ENCODE results near the gene GRAP2. TPM values are rescaled to one million over a fixed set of nuclear protein-coding genes. Genes with fewer than 3 reads are reported as not detected.

The GRAP2 gene
- total and polyA plus RNA-seq, 2 of the 4 experiments (the other 2 are of a cell fraction), result not detected

GRCh38 chr22:39953101-39953500, 52.2 kb downstream of the GRAP2 start:
- in situ Hi-C loops (cut with MboI; ENCODE audit: low sequenced_read_pairs) (no loop called here), intact Hi-C loops (cut with micrococcal nuclease) (no loop called here), dilution Hi-C loops (cut with HindIII; ENCODE audit: low sequenced_read_pairs, unreplicated experiment) (no loop called here)
- Histone ChIP-seq H3K23ac (ENCODE audit: low read depth, low read length) (no peak overlapping the region), H3K27ac (ENCODE audit: insufficient read depth, low read length) (no peak overlapping the region), H4K8ac (ENCODE audit: low read depth in 2 of 2, low read length in 2 of 2) (no peak overlapping the region), H3K36me3 (ENCODE audit: control insufficient read depth, insufficient read depth, low read length) (no peaks in the 10 kb centered on the region), H4K91ac (ENCODE audit: insufficient read depth, low read depth, low read length) (no peak overlapping the region), H3K27me3 (ENCODE audit: control insufficient read depth, insufficient read depth, low read length) (peaks cover 34% of the 10 kb centered on the region), H3K79me1 (ENCODE audit: low read depth in 1 of 2, low read length in 2 of 2) (no peaks in the 10 kb centered on the region), H2BK15ac (ENCODE audit: low read depth, low read length) (no peak overlapping the region), H3K9me1 (ENCODE audit: insufficient read depth, low read length) (0 out of 2 replicates have a peak, but pooled peaks cover 2% of the 10 kb centered on the region), H2AK5ac (ENCODE audit: low read depth, low read length) (no peak overlapping the region), H3K9ac (ENCODE audit: low read depth, low read length) (no peak overlapping the region), H3K18ac (ENCODE audit: low read depth, low read length) (no peak overlapping the region), H3K4me1 (ENCODE audit: control insufficient read depth, insufficient read depth, low read length) (peaks cover 2% of the 10 kb centered on the region; the same call in 1 of the 2 replicates), H4K5ac (ENCODE audit: low read depth, low read length) (no peak overlapping the region), H2BK120ac (ENCODE audit: low read depth, low read length) (no peak overlapping the region), H4K20me1 (ENCODE audit: insufficient read depth, low read length) (no peaks in the 10 kb centered on the region), H3K14ac (replicated peaks; ENCODE audit: low read depth, low read length) (no peak overlapping the region), H3K9me3 (ENCODE audit: control insufficient read depth, insufficient read depth, low read length) (no peaks in the 10 kb centered on the region), H3K4me3 (ENCODE audit: insufficient read depth, low read depth, low read length) (no peak overlapping the region), H2BK20ac (ENCODE audit: low read depth, low read length) (no peak overlapping the region), H3K4me2 (ENCODE audit: low read depth, low read length) (no peak overlapping the region), H2AK9ac (replicated peaks; ENCODE audit: low read depth, low read length, poor library complexity) (no peak overlapping the region), H3K56ac (ENCODE audit: extremely low read depth, insufficient read depth, low read length) (no peak overlapping the region), H3K4ac (ENCODE audit: low read depth, low read length) (no peak overlapping the region), H2BK5ac (ENCODE audit: low read depth, low read length, poor library complexity, severe bottlenecking) (no peak overlapping the region), H2AFZ (replicated peaks; ENCODE audit: low read length, poor library complexity) (no peak overlapping the region)
- WGBS, 2 experiments (ENCODE audit: extremely low coverage in 2 of 2, insufficient read length in 1 of 2), result 100% methylated on average over 1 of the region's 2 CpGs; no CpG with 5 or more reads in 1 of the 2 experiments
- TF ChIP-seq CHD1 (IDR thresholded peaks at IDR 0.05; ENCODE audit: low read depth, low read length), result no peak
- no peak for TF ChIP-seq RCOR1 (IDR thresholded peaks at IDR 0.05; ENCODE audit: insufficient replicate concordance, low read length)
- TF ChIP-seq ELK1 (IDR thresholded peaks at IDR 0.05; ENCODE audit: borderline replicate concordance, low read depth, low read length), result no peak
- no peak for TF ChIP-seq POLR2A (IDR thresholded peaks at IDR 0.05; ENCODE audit: low read depth, low read length)
- TF ChIP-seq USF2 (IDR thresholded peaks at IDR 0.05; ENCODE audit: low read depth, low read length), result no peak
- no peak for TF ChIP-seq SMC3 (IDR thresholded peaks at IDR 0.05; ENCODE audit: low read depth, low read length)
- TF ChIP-seq RFX5 (IDR thresholded peaks at IDR 0.05; ENCODE audit: low read depth, low read length), result no peak
- no peak for ATAC-seq (ENCODE audit: low read depth)
- no TSS peak for BruUV-seq (replicated peaks)
- CTCF ChIA-PET, result no interaction called here
- POLR2A ChIA-PET (ENCODE audit: unreplicated experiment), result no interaction called here
- no peak for DNase-seq
